Thyroid gland (tissue), 4 donors: ENCODE measurements around the gene PCBP3. TPM values are rescaled to one million over a fixed set of nuclear protein-coding genes. Genes with fewer than 3 reads are reported as not detected.
"Not testable (repeated sequence)": the region's sequence is repeated elsewhere in the genome, so short reads cannot be mapped to it uniquely, and the experiment has no call there.

Source experiments
- DNase-seq, 2 donors: peaks; one replicate each; pipeline ENCODE4 v3.0.0-alpha.2; 2019
- H3K27ac ChIP-seq, 3 donors: fragments of 200-600 bp; sonication (generic); 1 replicate in 2 of 3; 2 replicates in 1 of 3; pipeline ENCODE4 v1.5.1; 2016 to 2019; ENCODE audit warnings: mild to moderate bottlenecking in 1 of 3, moderate library complexity in 1 of 3
- H3K27me3 ChIP-seq: fragments of 200-600 bp; sonication (generic); one replicate; pipeline ENCODE4 v1.5.1; 2019
- H3K36me3 ChIP-seq, 2 donors: fragments of 200-600 bp; sonication (generic); one replicate each; pipeline ENCODE4 v1.5.1; 2016 to 2019
- H3K4me1 ChIP-seq, 2 donors: fragments of 200-600 bp; sonication (generic); one replicate each; pipeline ENCODE4 v1.5.1; 2017 to 2019
- H3K4me3 ChIP-seq, 3 donors: fragments of 200-600 bp; sonication (generic); replicated peaks in 1 of 3; 1 replicate in 2 of 3; 2 replicates in 1 of 3; pipeline ENCODE4 v1.5.1; 2016; ENCODE audit warnings: mild to moderate bottlenecking in 1 of 3
- H3K9me3 ChIP-seq: fragments of 200-600 bp; sonication (generic); one replicate; pipeline ENCODE4 v1.5.1; 2017
- CTCF ChIP-seq, 6 experiments: fragments of 200-600 bp in 3 of 6; fragments of 450-650 bp in 3 of 6; sonication (generic) in 3 of 6; IDR thresholded peaks; one replicate each; pipeline ENCODE4 v1.5.1; 2016 to 2019; ENCODE audit warnings: antibody characterized with exemption in 6 of 6, mild to moderate bottlenecking in 2 of 6, inconsistent platforms in 1 of 6, moderate library complexity in 1 of 6
- POLR2A ChIP-seq, 2 donors: fragments of 450-650 bp; IDR thresholded peaks; one replicate each; pipeline ENCODE4 v1.6.1; 2017; ENCODE audit warnings: antibody characterized with exemption in 2 of 2, mild to moderate bottlenecking in 2 of 2, moderate library complexity in 1 of 2
- WGBS, 2 donors: methylation state at CpG; one replicate each; pipeline ENCODE4 v1.1.5; 2017; 5-methylcytosine and 5-hydroxymethylcytosine counted together
- intact Hi-C: fragments of 100-400 bp; cut with DNase I; formaldehyde crosslinking; loops from one replicate; pipeline ENCODE4 v1.15.1; 2023
- total RNA-seq, 4 donors: library from RNA; depleted of rRNA; stranded (reverse); fragments of >200 nt; gene quantifications; one replicate each; pipeline ENCODE4 v1.2.3, GENCODE V29; 2016

The PCBP3 gene
- total RNA-seq, 4 donors from 2014 or later: 0.33 to 0.98 (median 0.54) TPM; not detected in 1

- Histone ChIP-seq H3K27ac (no peak overlapping the region), H3K4me1 (no peaks in the 10 kb centered on the region), H3K4me3 (no peak overlapping the region), H3K27me3 (no peaks in the 10 kb centered on the region), H3K36me3 (no peaks in the 10 kb centered on the region), H3K9me3 (no peaks in the 10 kb centered on the region)
- DNase-seq: no peak
- WGBS, 2 donors: 87 to 88% methylated on average over 21 of the region's 21 CpGs
- intact Hi-C loops: no loop called here
- TF ChIP-seq CTCF (IDR thresholded peaks at IDR 0.05) (no peak), POLR2A (IDR thresholded peaks at IDR 0.05) (no peak)
These were observed 187.3 kb downstream of the PCBP3 start for GRCh38 chr21:45830720-45831366.

GRCh38 chr21:45831991-45832740 lies 188.6 kb downstream of the PCBP3 start:
- TF ChIP-seq POLR2A (IDR thresholded peaks at IDR 0.05) (no peak), CTCF (IDR thresholded peaks at IDR 0.05) (no peak)
- no peaks in the 10 kb centered on the region for H3K9me3 ChIP-seq
- intact Hi-C loops: no loop called here

GRCh38 chr21:45832741-45833235 lies 189.3 kb downstream of the PCBP3 start:
- DNase-seq, H3K27me3 ChIP-seq, H3K4me3 ChIP-seq, H3K9me3 ChIP-seq, H3K36me3 ChIP-seq, intact Hi-C loops, H3K4me1 ChIP-seq, H3K27ac ChIP-seq: not testable (repeated sequence)
- 84 to 91% methylated on average over 12 of the region's 12 CpGs for WGBS, 2 donors

More at GRCh38 chr21:45831991-45832740, 188.6 kb downstream of the PCBP3 start:
- Histone ChIP-seq H3K4me3 (no peak overlapping the region), H3K27ac (no peak overlapping the region), H3K27me3 (no peaks in the 10 kb centered on the region), H3K4me1 (no peaks in the 10 kb centered on the region), H3K36me3 (no peaks in the 10 kb centered on the region)
- WGBS, 2 donors: 72 to 78% methylated on average over 14 of the region's 14 CpGs
- DNase-seq: no peak

- WGBS, 2 donors: 51 to 83% methylated on average over 4 to 5 of the region's 6 CpGs
- no peak for TF ChIP-seq POLR2A (IDR thresholded peaks at IDR 0.05)
- TF ChIP-seq CTCF (IDR thresholded peaks at IDR 0.05): no peak
- Histone ChIP-seq H3K4me1 (no peaks in the 10 kb centered on the region), H3K36me3 (no peaks in the 10 kb centered on the region), H3K27ac (no peak overlapping the region), H3K4me3 (no peak overlapping the region), H3K9me3 (no peaks in the 10 kb centered on the region), H3K27me3 (no peaks in the 10 kb centered on the region)
- intact Hi-C loops: no loop called here
- no peak for DNase-seq
These were observed 189.9 kb downstream of the PCBP3 start for GRCh38 chr21:45833414-45833813.

- no peaks in the 10 kb centered on the region for H3K4me1 ChIP-seq
- no peak overlapping the region for H3K27ac ChIP-seq
- WGBS, 2 donors: 93 to 97% methylated on average over 22 to 23 of the region's 24 CpGs
- intact Hi-C loops: no loop called here
- no peak for DNase-seq
- TF ChIP-seq POLR2A (IDR thresholded peaks at IDR 0.05): no peak
- TF ChIP-seq CTCF (IDR thresholded peaks at IDR 0.05): no peak
- no peaks in the 10 kb centered on the region for H3K36me3 ChIP-seq
- no peaks in the 10 kb centered on the region for H3K27me3 ChIP-seq
- H3K4me3 ChIP-seq: no peak overlapping the region
- no peaks in the 10 kb centered on the region for H3K9me3 ChIP-seq
These were observed 190.6 kb downstream of the PCBP3 start for GRCh38 chr21:45834026-45834715.
